GM18511 (cell line): ENCODE results near the gene FN3K.
"Not testable (repeated sequence)": the region's sequence is repeated elsewhere in the genome, so short reads cannot be mapped to it uniquely, and the experiment has no call there.

Experiments used
- ATAC-seq: cut with Tn5 transposase; IDR thresholded peaks from one replicate; pipeline ENCODE4 v1.9.1; 2021; ENCODE audit warnings: mild to moderate bottlenecking, moderate library complexity; ENCODE audit not compliant: unreplicated experiment

The FN3K gene

DNA sequence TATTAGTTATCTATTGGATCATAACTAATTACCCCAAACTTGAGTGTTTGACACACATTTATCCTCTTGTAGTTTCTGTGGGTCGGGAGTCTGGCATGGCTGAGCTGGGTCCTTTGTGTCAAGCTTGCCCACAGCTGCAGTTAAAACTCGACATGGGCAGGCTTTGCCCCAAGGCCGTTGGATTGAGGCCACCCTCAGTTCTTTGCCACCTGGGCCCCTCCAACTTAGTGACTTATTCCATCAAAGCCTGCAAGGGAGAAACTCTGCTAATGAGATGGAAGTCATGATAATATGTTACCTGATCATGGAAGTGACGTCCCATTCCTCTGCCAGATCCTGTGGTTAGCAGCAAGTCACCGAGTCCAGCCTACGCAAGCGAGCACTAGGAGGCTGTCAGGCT lies 33.6 kb downstream of the FN3K start:
- no peak for ATAC-seq

DNA sequence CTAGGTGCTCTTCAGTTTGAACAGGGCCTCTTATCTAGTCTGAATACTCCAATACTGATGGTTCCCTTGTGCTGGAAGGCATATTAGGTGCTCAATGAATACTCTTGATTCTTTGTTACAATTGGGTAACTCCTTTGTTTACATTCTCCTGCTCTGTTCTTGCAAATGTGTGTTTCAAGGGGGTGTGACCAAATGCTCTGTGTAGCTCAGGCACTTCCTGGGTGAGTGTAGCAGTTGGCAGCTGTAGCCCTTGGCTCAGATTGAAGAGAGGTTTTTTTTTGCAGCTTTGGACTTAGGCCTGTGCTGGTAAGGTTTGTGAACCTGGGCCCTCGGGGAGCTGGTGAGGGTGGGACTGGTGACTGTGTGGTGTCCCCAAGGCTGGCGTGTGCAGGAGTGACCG lies 36.6 kb downstream of the FN3K start:
- ATAC-seq, result no peak

DNA sequence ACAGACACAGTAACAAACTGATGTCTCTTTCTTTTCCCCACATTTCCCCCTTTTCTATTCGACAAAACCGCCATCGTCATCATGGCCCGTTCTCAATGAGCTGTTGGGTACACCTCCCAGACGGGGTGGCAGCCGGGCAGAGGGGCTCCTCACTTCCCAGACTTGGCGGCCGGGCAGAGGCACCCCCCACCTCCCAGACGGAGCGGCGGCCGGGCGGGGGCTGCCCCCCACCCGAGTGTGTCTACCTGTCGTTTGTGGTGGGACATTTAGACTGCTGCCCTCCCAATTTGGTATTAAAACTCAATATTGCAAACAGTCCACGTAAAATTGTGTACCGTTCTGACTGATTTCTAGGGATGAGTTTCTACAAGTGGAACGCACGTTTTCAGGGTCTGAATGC lies 39.0 kb downstream of the FN3K start:
- ATAC-seq, result not testable (repeated sequence)

DNA sequence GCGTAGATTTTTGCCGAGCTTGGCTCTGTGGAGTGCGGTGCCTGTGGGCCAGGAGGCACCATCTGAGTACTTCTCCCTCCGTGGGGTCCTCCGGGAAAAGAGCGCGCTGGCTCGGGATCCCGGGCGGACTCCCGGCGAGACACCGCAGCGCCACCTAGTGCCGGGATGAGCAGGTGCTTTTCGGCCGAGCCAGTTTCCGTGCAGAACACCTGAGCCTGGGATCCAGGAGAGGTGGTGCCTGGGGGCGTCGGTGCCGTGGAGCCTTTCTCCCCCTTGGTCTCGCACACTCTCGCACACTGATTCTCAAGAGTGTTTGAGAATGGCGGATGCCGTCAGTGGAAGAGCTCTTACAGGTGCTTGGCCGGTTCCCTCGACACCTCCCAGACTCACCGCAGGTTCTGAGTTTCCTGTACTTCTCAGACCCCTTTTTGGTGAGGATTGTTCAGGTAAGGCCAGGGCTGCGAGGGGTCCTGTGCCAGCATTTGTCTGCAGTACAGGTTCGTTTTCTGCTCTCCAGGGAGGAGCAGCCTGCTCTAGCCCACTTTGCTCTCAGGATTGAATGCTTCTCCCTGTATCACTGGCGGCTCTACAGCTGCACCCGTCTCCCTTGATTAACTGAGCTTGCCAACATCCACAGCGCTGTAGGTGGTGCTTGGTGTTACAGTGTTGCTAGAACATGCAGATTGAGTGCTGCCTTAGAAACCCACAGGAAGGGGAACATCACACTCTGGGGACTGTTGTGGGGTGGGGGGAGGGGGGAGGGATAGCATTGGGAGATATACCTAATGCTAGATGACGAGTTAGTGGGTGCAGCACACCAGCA lies 39.8 kb downstream of the FN3K start:
- ATAC-seq, result no peak

DNA sequence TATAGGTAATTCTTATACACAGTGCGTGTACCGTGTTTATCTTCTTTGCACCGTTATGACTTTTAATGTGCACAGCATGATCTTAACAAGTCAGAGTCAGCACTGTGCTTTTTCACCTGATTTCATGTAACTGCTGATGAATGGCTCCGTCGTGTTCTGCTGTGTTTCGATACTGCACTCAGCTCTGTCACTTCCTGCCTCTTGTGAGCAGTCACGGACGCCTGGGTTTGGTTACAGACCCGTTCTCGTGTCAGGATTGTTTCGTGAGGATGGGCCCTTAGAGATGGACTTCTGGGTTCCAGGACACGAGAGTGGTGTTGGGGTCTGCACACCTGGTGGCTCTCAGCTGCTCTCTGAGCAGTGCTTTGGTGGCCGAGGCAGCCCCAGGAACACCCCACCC lies 41.0 kb downstream of the FN3K start:
- no peak for ATAC-seq

DNA sequence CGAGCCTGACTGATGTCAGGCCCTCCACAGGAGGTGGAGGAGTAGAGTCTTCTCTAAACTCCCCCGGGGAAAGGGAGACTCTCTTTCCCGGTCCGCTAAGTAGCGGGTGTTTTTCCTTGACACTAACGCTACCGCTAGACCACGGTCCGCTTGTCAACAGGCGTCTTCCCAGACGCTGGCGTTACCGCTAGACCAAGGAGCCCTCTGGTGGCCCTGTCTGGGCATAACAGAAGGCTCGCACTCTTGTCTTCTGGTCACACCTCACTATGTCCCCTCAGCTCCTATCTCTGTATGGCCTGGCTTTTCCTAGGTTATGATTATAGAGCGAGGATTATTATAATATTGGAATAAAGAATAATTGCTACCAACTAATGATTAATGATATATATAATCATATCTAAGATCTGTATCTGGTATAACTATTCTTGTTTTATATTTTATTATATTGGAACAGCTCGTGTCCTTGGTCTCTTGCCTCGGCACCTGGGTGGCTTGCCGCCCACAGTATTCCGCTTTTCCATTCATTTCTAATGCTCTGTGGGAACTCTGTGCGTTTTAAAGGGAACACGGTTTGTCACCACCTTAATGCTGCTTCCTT lies 42.5 kb downstream of the FN3K start:
- not testable (repeated sequence) for ATAC-seq

DNA sequence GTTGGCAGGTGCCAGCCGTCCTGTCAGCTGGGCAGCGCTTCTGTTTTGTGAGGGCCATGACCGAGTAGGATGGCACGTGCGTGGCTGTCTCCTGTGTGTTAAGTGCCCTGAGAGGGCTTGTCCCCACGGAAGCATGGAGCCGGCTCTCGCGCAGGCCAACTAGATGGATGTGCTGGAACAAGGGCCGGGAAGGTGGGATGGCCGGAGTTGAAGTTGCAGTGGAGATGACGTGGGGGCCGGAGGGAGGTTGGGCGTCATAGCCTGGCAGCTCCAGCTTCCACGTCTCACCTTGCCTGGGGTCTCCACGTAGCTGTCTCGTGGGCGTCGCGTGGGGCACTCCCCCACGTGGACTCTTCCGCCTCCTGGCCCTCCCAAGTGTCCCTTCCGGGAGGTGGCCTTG lies 44.1 kb downstream of the FN3K start:
- ATAC-seq, result no peak

DNA sequence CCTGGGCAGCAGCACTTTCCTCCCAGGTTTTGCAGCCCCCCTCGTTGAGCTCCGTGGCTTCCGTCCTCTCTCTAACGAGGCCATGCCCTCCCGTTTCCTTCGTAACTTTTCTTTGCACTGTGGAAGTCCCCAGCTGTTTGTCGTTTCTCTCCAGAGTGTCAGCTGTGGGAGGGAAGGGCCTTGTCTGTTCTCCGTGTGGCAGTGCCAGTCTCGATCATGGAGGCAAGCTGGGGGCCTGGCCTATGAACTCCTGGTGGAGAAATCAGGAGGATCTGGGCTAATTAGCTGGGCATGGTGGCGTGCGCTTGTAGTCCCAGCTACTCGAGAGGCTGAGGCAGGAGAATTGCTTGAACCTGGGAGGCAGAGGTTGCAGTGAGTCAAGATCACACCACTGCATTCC lies 44.8 kb downstream of the FN3K start:
- ATAC-seq, result no peak

DNA sequence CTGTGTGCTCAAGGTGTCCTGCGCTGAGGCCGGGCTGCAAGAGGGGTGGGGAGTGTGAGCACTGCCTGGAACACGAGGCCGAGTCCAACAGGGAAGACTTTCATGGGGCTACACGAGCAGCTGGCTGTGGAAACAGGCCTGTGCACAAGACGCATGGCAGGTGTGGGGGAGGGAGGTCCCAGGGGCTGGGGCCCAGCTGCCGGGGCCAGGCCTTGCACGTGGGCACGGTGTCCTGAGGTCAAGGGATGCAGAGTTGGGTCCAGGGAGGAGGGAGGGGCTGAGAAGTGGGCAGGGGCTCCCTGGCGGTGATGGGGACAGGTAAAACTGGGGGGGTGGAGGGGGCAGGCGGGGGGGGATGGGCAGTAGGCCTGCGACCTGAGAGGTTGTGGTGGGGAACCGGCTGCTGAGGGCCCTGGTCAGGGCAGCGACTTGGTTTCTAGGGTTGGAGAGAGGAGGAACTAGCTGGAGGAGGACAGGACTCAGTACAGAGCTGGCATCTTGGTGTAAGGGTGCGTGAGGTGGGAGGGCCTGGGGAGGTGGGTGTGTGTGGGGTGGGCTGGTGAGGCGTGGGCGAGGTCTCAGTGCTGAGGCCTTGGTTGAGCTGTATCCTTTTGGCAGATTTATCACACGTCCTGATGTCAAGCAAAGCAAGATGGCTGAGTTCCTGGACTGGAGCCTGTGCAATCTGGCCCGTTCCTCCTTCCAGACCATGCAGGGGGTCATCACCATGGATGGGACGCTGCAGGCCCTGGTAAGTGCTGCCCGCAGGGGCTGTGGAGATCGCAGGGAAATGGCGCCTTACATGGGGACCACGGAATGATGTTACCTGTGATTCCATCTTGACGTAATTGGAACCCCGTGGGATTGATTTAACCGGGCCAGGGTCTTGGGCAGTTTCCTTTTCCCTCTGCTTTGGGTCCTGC lies 45.8 kb downstream of the FN3K start:
- no peak for ATAC-seq

DNA sequence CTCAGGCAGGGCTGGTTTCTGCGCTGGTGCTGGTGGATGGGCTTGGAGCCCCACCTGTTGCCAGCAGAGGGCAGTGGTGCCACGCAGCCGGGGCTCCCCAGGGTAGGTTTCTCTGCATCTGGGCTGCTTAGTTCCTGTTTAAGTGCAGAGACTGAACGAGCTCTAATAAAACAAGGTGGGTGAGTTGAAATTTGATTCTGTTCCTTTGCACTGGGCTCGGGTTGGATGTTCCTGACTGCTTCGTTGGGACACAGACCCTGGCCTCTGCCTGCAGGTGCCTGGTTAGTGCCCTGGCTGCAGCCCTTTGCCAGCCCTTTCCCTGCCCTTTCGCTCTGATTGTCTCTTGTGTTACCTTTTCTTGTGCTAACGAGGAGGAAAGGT lies 46.5 kb downstream of the FN3K start:
- ATAC-seq, result no peak

DNA sequence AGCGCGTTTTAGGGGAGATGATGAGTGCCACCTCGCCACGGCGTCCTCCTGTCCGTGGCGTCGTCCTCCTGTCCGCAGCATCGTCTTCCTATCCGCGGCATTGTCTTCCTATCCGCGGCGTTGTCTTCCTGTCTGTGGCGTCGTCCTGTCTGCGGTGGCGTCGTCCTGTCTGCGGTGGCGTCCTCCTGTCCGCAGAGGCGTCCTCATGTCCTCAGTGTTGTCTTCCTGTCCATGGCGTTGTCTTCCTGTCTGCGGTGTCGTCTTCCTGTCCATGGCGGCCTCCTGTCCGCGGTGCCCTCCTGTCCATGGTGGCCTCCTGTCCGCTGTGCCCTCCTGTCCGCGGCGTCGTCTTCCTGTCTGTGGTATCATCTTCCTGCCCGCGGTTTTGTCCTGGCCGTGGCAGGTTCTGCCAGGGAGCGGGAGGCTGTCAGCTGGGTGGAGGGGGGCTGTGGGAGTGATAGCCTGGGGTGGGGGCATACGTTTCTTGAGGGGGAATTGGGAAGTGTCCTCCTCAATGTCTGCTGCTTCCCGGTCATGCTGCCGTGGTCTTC lies 47.3 kb downstream of the FN3K start:
- ATAC-seq, result no peak

DNA sequence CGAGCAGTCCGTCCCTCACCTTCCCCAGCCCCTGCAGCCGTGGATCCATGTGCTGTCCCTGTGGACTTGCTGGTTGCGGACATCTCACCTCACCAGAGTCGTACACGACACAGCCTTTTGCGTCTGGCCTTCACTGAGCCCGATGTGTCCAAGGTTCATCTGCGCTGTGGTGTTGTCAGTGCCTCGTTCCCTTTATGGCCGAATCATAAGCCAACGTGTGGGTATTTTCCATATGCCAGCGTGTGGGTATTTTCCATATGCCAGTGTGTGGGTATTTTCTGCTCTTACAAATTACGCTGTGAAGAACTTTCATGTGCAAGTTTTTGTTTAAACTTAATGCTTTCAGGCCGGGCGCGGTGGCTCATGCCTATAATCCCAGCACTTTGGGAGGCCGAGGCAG lies 48.1 kb downstream of the FN3K start:
- no peak for ATAC-seq

DNA sequence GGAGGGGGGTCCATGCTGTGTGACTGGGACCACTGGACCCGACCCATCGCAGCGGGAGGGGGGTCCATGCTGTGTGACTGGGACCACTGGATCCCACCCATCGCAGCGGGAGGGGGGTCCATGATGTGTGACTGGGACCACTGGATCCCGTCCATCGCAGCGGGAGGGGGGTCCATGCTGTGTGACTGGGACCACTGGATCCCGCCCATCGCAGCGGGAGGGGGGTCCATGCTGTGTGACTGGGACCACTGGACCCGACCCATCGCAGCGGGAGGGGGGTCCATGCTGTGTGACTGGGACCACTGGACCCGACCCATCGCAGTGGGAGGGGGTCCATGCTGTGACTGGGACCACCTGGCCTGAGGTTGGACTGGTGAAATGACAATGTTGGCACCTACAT lies 50.2 kb downstream of the FN3K start:
- ATAC-seq, result not testable (repeated sequence)

DNA sequence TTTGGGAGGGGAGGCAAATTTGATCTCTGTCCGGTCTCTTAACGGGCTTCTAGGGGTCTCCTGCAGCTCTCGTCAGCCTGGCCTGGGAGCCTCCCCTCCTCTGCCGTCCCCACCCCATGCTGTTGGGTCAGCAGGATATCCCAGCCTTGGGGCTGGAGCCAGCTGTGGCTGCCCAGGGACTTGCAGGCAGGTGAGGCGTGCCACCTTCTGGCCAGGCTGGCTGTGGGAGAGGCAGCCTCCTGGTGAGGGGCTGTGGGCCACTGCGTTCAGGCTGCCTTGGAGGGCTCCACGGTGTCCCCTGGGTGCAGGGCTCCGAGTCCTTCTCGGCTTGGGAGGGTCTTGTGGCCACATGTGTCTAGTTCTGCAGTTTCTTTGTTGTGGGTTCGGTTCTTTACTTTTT lies 51.0 kb downstream of the FN3K start:
- ATAC-seq, result no peak

DNA sequence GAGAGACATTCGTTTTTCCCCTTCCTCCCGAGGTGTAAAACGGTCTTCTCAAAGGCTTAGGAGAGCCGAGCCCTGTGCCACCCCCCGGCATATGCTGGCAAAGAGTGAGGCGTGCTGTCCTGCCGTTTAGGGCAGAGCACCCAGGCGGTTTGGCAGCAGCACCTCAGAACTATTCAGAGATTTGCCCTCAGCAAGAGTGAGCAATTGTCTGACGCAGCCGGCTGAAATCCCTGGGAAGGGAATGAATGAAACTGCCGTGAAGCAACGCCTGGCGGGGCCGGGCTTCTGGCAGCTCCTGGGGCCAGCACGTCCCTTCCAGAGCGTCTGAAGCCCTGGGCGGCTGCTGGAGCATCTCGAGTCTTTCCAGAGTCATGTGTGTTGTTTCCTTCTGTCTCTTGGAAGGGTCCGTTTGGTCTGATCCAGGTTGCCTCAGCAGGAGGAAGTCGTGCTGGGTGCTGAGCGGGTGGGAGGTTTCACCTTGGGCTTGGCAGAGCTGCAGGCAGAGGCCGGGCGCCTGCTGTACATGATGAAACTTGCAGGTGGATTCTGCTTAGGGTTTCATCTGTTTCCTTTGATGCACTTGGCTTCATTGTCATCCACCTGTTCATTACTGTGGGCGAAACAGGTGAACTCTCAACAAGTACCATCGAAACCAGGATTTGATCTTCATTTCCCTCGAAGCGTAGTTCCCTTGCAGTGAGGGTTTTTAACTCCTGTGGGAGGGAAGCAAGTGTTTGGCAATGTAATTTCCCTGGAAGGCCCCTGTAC lies 51.9 kb downstream of the FN3K start:
- no peak for ATAC-seq

DNA sequence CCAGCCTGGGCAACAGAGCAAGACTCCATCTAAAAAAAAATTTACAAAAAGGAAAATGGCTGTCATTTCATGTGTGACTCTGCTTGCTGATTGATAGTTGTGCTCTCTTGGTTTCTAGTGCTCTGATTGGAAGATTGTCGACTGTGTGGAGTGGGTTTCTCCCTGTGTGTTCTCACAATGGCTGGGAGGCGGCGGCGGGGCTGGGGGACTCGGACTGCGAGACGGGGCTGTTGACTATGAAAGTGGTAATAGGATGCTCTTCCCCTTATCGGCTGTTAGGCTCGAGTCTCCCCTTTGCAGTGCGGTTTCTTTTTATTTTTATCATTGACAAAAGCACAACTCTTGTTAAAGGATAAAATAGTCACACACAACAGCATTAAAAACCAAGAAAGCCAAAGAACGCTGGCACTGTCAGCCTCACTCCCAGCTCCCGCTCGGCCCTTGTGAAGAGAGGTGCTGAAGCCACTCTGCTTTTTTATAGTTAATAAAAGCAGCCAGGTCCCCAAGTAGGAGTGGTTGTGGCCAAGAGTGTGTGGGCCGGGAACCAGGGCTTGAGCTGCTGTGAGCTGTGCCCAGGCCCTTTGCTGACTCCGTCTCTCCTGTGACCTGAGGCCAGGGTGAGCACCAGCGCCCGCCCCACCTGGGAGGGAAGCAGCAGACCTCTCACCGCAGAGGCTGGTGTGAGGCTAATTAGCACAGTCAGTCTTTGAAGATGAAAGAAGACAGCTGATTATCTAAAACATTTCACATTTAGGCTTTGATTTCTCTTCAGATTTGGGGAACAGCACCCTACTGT lies 53.0 kb downstream of the FN3K start:
- no peak for ATAC-seq

DNA sequence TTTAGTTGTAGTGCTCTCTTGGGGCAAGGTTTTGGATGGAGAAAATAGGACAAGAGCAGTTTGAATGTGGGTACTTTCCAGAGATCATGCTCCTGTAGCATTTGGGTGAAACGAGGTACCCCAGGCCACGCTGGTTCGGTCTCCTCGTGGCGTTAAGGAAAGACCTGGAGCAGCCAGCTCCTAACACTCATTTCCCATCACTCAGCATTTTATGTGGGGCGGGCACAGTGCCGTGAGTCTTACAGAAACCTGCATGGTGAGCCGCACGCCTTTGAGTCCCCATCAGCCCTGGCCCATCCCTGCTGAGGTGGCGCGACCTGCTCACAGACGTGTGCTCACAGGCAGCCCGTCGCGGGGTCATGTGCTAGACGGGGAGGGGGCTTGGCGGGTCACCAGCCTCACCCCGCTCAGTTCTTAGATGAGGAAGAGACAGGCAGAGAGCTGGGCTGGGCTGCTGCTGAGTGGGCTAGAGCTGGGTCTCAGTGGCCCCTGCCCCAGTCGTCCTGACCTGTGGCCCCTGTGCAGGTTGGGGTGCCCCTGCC lies 53.7 kb downstream of the FN3K start:
- no peak for ATAC-seq

DNA sequence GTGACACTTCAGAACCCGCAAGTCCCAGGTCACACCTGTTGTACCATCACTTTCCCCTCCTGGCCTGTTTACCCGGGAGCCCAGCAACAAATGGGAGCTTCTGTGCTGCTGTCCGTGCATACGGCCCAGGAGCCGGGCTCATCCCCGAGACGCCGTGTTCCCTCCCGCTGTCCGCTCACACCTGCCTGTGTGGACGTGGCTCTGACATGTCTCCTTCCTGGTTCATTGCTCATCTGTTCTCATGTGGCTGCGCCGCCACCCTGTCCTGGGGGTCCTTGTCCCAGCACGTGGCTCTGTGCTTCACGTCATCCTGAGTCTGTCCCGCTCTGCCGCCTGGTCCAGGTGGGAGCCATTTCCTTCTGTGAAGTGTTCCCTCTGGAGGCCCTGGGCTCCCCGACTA lies 54.4 kb downstream of the FN3K start:
- ATAC-seq, result no peak

DNA sequence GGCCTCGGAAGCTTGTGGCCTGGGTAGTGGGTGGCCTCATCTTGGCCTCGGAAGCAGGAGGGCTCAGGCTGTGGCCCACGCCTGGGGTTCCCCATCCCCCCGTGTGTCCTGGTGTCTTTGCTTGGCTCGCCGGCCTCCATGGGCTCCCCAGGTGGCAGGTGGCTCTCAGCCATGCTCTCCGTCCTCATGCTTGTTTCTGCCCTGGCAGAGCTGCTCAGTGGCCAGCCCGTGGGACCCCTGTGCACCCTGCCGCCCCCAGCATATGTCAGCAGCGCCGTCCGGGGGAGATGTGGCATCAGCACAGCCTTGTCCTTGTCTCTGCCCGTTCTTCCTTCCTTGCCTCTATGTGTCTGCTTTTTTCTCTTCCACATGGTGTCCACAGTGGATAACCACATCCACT lies 55.0 kb downstream of the FN3K start:
- no peak for ATAC-seq

DNA sequence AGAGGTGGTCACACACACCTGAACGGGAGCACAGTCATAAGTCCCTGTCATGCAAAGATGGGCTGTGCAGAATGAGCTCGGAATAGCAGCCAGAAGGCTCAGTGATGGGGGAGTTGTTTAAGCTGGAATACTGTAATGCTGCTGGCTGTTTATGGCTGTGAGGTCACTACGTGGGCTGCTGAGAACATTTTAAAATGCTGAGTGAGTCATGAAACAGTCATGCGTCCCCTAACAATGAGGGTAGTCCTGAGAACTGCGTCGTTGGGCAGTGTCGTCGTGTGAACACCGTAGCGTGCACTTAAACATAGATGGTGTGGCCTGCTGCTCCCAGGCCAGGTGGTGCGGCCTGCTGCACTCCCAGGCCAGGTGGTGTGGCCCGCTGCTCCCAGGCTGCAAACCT lies 56.1 kb downstream of the FN3K start:
- ATAC-seq, result no peak
